GM12878 (cell line): ENCODE measurements around the gene IGIP. TPM values are rescaled to one million over a fixed set of nuclear protein-coding genes. Genes with fewer than 3 reads are reported as not detected.

Source experiments
- ATAC-seq: fragments of 200-7000 bp; cut with Tn5 transposase; 3 replicates; pipeline ENCODE4 v1.9.1; 2020; ENCODE audit warnings: mild to moderate bottlenecking, moderate library complexity
- BruUV-seq: library from RNA; stranded (reverse); fragments of 400-500 nt; replicated peaks from 2 replicates; lab custom pipeline; 2021; lab: Mats Ljungman, UMichigan
- CTCF ChIA-PET: fragments of 300-600 bp; sonication (Branson Sonifier 250); formaldehyde crosslinking; extraction: SDS; loops from one replicate; lab custom pipeline; 2021; ENCODE audit warnings: inconsistent platforms; lab: Yijun Ruan, JAX
- POLR2A ChIA-PET: fragments of 350-600 bp; formaldehyde crosslinking; extraction: SDS; loops from one replicate; lab custom pipeline; 2021; ENCODE audit warnings: inconsistent platforms; lab: Charles Lee
- RAD21 ChIA-PET: fragments of 300-600 bp; sonication (Branson Sonifier 250); formaldehyde crosslinking; loops from one replicate; lab custom pipeline; 2023; ENCODE audit warnings: antibody characterized with exemption; ENCODE audit not compliant: unreplicated experiment; lab: Charles Lee
- SMC1A ChIA-PET: fragments of 300-600 bp; sonication (Branson Sonifier 250); formaldehyde crosslinking; loops from one replicate; lab custom pipeline; 2023; ENCODE audit not compliant: unreplicated experiment, uncharacterized antibody; lab: Charles Lee
- DNase-seq: peaks from one replicate; pipeline ENCODE4 v3.0.0-alpha.2; 2011; ENCODE audit warnings: low read depth, low spot score
- FAIRE-seq: peaks from 3 replicates; lab custom pipeline; 2011; peaks lifted over from hg19 to GRCh38; lab: Jason Lieb, UNC
- H2AFZ ChIP-seq: 2 replicates; pipeline ENCODE4 v1.6.0; 2011; ENCODE audit warnings: low read depth, low read length, control low read depth; ENCODE audit not compliant: control insufficient read depth
- H3K27ac ChIP-seq: 2 replicates; pipeline ENCODE4 v1.5.1; 2011; ENCODE audit warnings: control low read depth; ENCODE audit not compliant: control insufficient read depth, insufficient read depth
- H3K27me3 ChIP-seq, 2 experiments: replicated peaks in 1 of 2; 2 replicates each; pipeline versions ENCODE4 v1.6.0 to v1.6.1; 2011; ENCODE audit warnings: low read length in 1 of 2; ENCODE audit not compliant: control insufficient read depth in 2 of 2, insufficient read depth in 2 of 2
- H3K36me3 ChIP-seq, 2 experiments: 2 replicates each; pipeline ENCODE4 v1.5.1; 2011; ENCODE audit warnings: low read length in 1 of 2; ENCODE audit not compliant: control insufficient read depth in 2 of 2, insufficient read depth in 2 of 2
- H3K4me1 ChIP-seq: 2 replicates; pipeline ENCODE4 v1.6.1; 2011; ENCODE audit warnings: mild to moderate bottlenecking, low read length, moderate library complexity, mixed read lengths; ENCODE audit not compliant: control insufficient read depth, insufficient read depth
- H3K4me2 ChIP-seq: 2 replicates; pipeline ENCODE4 v1.6.0; 2011; ENCODE audit warnings: control low read depth; ENCODE audit not compliant: control insufficient read depth, insufficient read depth
- H3K4me3 ChIP-seq: fragments of 200-600 bp; sonication (generic); 2 replicates; pipeline ENCODE4 v1.5.1; 2016
- H3K79me2 ChIP-seq: 2 replicates; pipeline ENCODE4 v1.6.0; 2011; ENCODE audit warnings: low read length; ENCODE audit not compliant: control insufficient read depth, insufficient read depth
- H3K9ac ChIP-seq: 2 replicates; pipeline ENCODE4 v1.8.0; 2011; ENCODE audit warnings: low read length, control low read depth, mixed read lengths; ENCODE audit not compliant: control insufficient read depth, insufficient read depth
- H3K9me3 ChIP-seq: replicated peaks from 3 replicates; pipeline ENCODE4 v1.5.1; 2011; ENCODE audit warnings: mild to moderate bottlenecking, low read length; ENCODE audit not compliant: control insufficient read depth, insufficient read depth
- H4K20me1 ChIP-seq: 2 replicates; pipeline ENCODE4 v1.6.0; 2011; ENCODE audit not compliant: control insufficient read depth, insufficient read depth
- IKZF1 ChIP-seq: fragments of 450-650 bp; conservative IDR thresholded peaks from 2 replicates; pipeline ENCODE4 v1.6.1; 2017; ENCODE audit warnings: antibody characterized with exemption, mild to moderate bottlenecking
- IRF3 ChIP-seq: fragments of 450-650 bp; IDR thresholded peaks from 2 replicates; pipeline ENCODE4 v1.6.1; 2014; ENCODE audit warnings: mild to moderate bottlenecking
- LARP7 ChIP-seq: fragments of 450-650 bp; IDR thresholded peaks from 2 replicates; pipeline ENCODE4 v1.6.1; 2017; ENCODE audit warnings: mild to moderate bottlenecking
- MYC ChIP-seq: IDR thresholded peaks from 2 replicates; pipeline ENCODE4 v1.6.1; 2011; ENCODE audit warnings: mild to moderate bottlenecking, low read length, moderate library complexity, inconsistent platforms; ENCODE audit not compliant: insufficient read depth, insufficient replicate concordance, insufficient read length, severe bottlenecking
- POLR2AphosphoS2 ChIP-seq: IDR thresholded peaks from 2 replicates; pipeline ENCODE4 v1.6.1; 2011; ENCODE audit warnings: low read depth, mild to moderate bottlenecking, low read length, improper control_type of control experiment, moderate library complexity
- RAD21 ChIP-seq: IDR thresholded peaks from 2 replicates; pipeline ENCODE4 v1.6.1; 2011; ENCODE audit warnings: mild to moderate bottlenecking, low read depth, low read length, moderate library complexity; ENCODE audit not compliant: insufficient read depth
- SMARCA5 ChIP-seq: fragments of 450-650 bp; IDR thresholded peaks from 2 replicates; pipeline ENCODE4 v1.6.1; 2017; ENCODE audit warnings: mild to moderate bottlenecking
- SREBF2 ChIP-seq: IDR thresholded peaks from 2 replicates; pipeline ENCODE4 v1.6.1; 2012; ENCODE audit warnings: mild to moderate bottlenecking, low read length
- SUPT20H ChIP-seq: IDR thresholded peaks from 2 replicates; pipeline ENCODE4 v1.6.1; 2011; ENCODE audit warnings: low read depth, mild to moderate bottlenecking, low read length, moderate library complexity, borderline replicate concordance; ENCODE audit not compliant: control insufficient read depth
- SUZ12 ChIP-seq: fragments of 200-600 bp; sonication (generic); IDR thresholded peaks from one replicate; pipeline ENCODE4 v1.6.1; 2018; ENCODE audit warnings: antibody characterized with exemption, mild to moderate bottlenecking; ENCODE audit not compliant: unreplicated experiment
- YY1 ChIP-seq: IDR thresholded peaks from 2 replicates; pipeline ENCODE4 v1.6.1; 2011; ENCODE audit warnings: low read depth, mild to moderate bottlenecking, low read length
- ZNF217 ChIP-seq: fragments of 450-650 bp; IDR thresholded peaks from 2 replicates; pipeline ENCODE4 v1.6.1; 2017; ENCODE audit warnings: antibody characterized with exemption, mild to moderate bottlenecking
- ZNF24 ChIP-seq: fragments of 450-650 bp; IDR thresholded peaks from 2 replicates; pipeline ENCODE4 v1.6.1; 2017; ENCODE audit warnings: antibody characterized with exemption, mild to moderate bottlenecking
- WGBS: methylation state at CpG from one replicate; pipeline ENCODE4 v1.1.6; 2016; ENCODE audit warnings: low lambda C conversion rate; ENCODE audit not compliant: insufficient replicate concordance, insufficient coverage; ENCODE audit errors: missing lambda C conversion rate; 5-methylcytosine and 5-hydroxymethylcytosine counted together
- in situ Hi-C: fragments of 300-500 bp; cut with MboI; formaldehyde crosslinking; loops from 9 replicates; pipeline ENCODE4 v1.14.3; 2018; ENCODE audit warnings: mixed read lengths
- intact Hi-C: fragments of 100-400 bp; cut with micrococcal nuclease; formaldehyde crosslinking; loops from one replicate; pipeline ENCODE4 v1.14.2; 2022; ENCODE audit not compliant: unreplicated experiment
- polyA plus RNA-seq, 11 experiments: library from polyadenylated mRNA; depleted of rRNA in 4 of 11; unstranded in 6 of 11; stranded (reverse) in 5 of 11; fragments of >200 nt; fragmentation: Nextera tagmentation in 4 of 11; fragmentation: Illumina TruSeq in 1 of 11; extraction: Ambion mirVana in 4 of 11; extraction: Trizol in 1 of 11; gene quantifications; 1 replicate in 1 of 11; 2 replicates in 10 of 11; pipeline versions ENCODE4 v1.2.1 to v1.2.3, GENCODE V29; 2011 to 2016; ENCODE audit warnings: inconsistent platforms in 2 of 11, missing spikeins in 2 of 11, low read depth in 1 of 11
- total RNA-seq, 4 experiments: library from RNA; depleted of rRNA in 3 of 4; stranded (reverse); fragments of >200 nt in 3 of 4; fragmentation: Illumina TruSeq in 1 of 4; extraction: Trizol in 1 of 4; gene quantifications; 2 replicates each; pipeline versions ENCODE4 v1.2.1 to v1.2.3, GENCODE V29; 2013 to 2021
- TF ChIP-seq, protein P1 (sequence below): IDR thresholded peaks from 2 replicates; pipeline ENCODE4 v1.6.1; 2012; ENCODE audit warnings: low read depth, low read length, improper control_type of control experiment

IGIP gene
- total and polyA plus RNA-seq, 10 of the 15 experiments (the other 5 are each of a cell fraction or from before 2014, with no cell fraction given) = 0.58 to 3.3 (median 1.9) TPM

DNA sequence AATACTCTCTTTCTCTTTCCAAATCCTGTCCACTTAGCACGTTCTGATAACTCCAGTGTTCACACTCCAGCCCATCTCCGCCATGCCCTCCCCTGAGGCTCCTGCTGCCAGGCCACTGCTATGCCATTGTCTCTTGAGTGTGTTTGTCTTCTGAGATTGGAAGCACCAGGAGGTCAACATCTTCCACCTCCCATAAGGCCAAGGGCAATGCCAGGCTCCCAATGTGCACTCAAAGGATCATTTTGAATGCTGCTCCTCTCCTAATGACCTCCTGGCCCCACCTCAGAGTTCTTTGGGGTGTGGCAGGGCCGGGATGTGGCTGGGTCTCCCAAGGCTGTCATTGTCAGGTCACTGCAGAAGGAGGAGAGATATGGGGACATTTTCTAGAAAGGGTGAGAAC lies 19.5 kb downstream of the IGIP start:
- peaks cover 6% of the 10 kb centered on the region in 2 experiments; a peak in 3 of 4 replicates for H3K27me3 ChIP-seq
- ChIA-PET RAD21 (interaction anchor here (0.7 to 2.6 kb wide), 8 partner anchors 23 to 72 kb away, joined by 3 to 64 read pairs (median 6); no protein-coding TSS in a partner anchor), CTCF (interaction anchor here (0.6 to 19.8 kb wide), 25 partner anchors 9 to 1439 kb away, joined by 3 to 353 read pairs (median 5); partner anchors contain the start of gene NRG2), POLR2A (interaction anchor here (1.0 kb wide), 1 partner anchor 14 kb away, joined by 3 read pairs; no protein-coding TSS in a partner anchor)
- WGBS = 67% methylated on average over 3 of the region's 3 CpGs
- no peak overlapping the region for H3K9ac ChIP-seq
- ATAC-seq = no peak
- peak overlapping the region; percentile 23; the same call in 1 of the 2 replicates for H3K4me3 ChIP-seq
- no peaks in the 10 kb centered on the region for H3K36me3 ChIP-seq
- no peaks in the 10 kb centered on the region for H3K9me3 ChIP-seq
- peaks cover 6% of the 10 kb centered on the region; the same call in 1 of the 2 replicates for H3K4me1 ChIP-seq
- no peak for FAIRE-seq
- intact Hi-C loops = loop anchor here (2.0 kb wide), 1 partner anchor 28 kb away; no protein-coding TSS in a partner anchor
- no peak overlapping the region for H3K27ac ChIP-seq
- no TSS peak for BruUV-seq
- peaks cover 4% of the 10 kb centered on the region; the same call in 1 of the 2 replicates for H4K20me1 ChIP-seq
- no peaks in the 10 kb centered on the region for H3K79me2 ChIP-seq
- peak overlapping the region; percentile 43 for H3K4me2 ChIP-seq
- TF ChIP-seq MYC (no peak), POLR2AphosphoS2 (no peak)
- TF ChIP-seq, all 136 proteins: peak for 0
- no peak for DNase-seq
- H2AFZ ChIP-seq = no peak overlapping the region
- SMC1A ChIA-PET = interaction anchor here (0.7 to 4.6 kb wide), 9 partner anchors 9 to 79 kb away, joined by 3 to 66 read pairs (median 4); no protein-coding TSS in a partner anchor
- in situ Hi-C loops = no loop called here

DNA sequence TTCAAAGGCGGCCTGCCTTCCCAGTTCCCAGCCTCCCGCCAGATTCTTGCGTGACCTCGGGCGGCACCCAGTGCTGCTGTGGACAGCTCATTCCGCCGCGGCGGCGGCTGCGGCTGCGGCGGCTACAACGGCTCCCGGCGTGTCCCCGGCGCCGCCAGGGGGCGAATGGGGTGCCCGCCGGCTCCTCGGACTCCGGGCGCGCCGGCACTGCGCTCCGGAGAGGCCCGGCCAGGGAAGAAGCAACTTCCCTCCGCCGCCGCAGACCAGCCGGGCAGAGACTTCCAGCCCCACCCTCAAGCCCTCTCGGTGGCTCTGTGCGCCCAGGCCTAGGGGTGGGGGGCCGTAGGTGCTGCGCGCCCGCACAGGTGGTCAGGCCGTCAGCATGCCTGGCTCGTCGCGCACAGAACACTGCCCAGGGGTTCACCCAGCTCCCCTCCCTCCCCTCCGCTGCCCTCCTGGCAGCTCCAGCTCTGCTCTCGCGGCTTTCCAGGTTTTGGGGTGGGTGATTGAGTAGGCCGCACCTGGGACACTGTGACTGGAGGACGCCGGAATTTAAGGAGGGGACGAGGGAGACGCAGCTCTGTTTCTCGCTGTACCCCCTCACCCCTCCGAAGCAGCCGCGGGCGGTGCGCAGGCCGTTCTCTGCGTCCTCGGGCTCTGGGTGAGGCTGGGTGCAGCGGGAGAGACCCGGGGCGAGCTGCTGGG lies 20.2 kb downstream of the IGIP start:
- Histone ChIP-seq H3K4me1 (peaks cover 6% of the 10 kb centered on the region; the same call in 1 of the 2 replicates), H3K36me3 (no peaks in the 10 kb centered on the region), H2AFZ (no peak overlapping the region), H3K9ac (no peak overlapping the region), H3K79me2 (no peaks in the 10 kb centered on the region), H3K27ac (no peak overlapping the region), H3K9me3 (no peaks in the 10 kb centered on the region), H3K27me3 (peaks cover 6% of the 10 kb centered on the region in 2 experiments; a peak in 3 of 4 replicates), H4K20me1 (peaks cover 4% of the 10 kb centered on the region; the same call in 1 of the 2 replicates), H3K4me2 (peak overlapping the region; percentile 43), H3K4me3 (peak overlapping the region; percentile 23; the same call in 1 of the 2 replicates)
- in situ Hi-C loops (no loop called here), intact Hi-C loops (loop anchor here (2.0 kb wide), 1 partner anchor 29 kb away; no protein-coding TSS in a partner anchor)
- no TSS peak for BruUV-seq
- ChIA-PET RAD21 (interaction anchor here (0.7 to 2.3 kb wide), 7 partner anchors 10 to 72 kb away, joined by 3 to 11 read pairs (median 5); no protein-coding TSS in a partner anchor), CTCF (interaction anchor here (0.7 to 19.8 kb wide), 20 partner anchors 8 to 359 kb away, joined by 3 to 353 read pairs (median 4); no protein-coding TSS in a partner anchor), POLR2A (interaction anchor here (1.4 kb wide), 1 partner anchor 25 kb away, joined by 3 read pairs; no protein-coding TSS in a partner anchor), SMC1A (interaction anchor here (0.7 to 2.2 kb wide), 12 partner anchors 9 to 145 kb away, joined by 3 to 9 read pairs (median 3); no protein-coding TSS in a partner anchor)
- ATAC-seq (peak; percentile 91), DNase-seq (no peak), FAIRE-seq (no peak)
- 8% methylated on average over 57 of the region's 64 CpGs for WGBS
- peak; percentile 53; the same call in 1 of the 2 replicates for TF ChIP-seq IKZF1
- TF ChIP-seq LARP7 = no peak; the same call in 1 of the 2 replicates
- no peak for TF ChIP-seq SUPT20H
- TF ChIP-seq SREBF2 = no peak
- TF ChIP-seq RAD21 = 0 out of 2 replicates have a peak, but pooled peaks have one; percentile 6
- TF ChIP-seq, protein P1, sequence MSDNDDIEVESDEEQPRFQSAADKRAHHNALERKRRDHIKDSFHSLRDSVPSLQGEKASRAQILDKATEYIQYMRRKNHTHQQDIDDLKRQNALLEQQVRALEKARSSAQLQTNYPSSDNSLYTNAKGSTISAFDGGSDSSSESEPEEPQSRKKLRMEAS = no peak
- no peak for TF ChIP-seq ZNF24
- no peak for TF ChIP-seq IRF3
- TF ChIP-seq YY1 = peak; percentile 37; the same call in 1 of the 2 replicates
- TF ChIP-seq SUZ12 = peak; percentile 47
- TF ChIP-seq SMARCA5 = peak; percentile 50; the same call in 1 of the 2 replicates
- no peak for TF ChIP-seq ZNF217
